Tibial artery (tissue), 4 donors: Measurements from ENCODE around the gene ARRB2.

Source experiments
- DNase-seq, 2 donors: peaks; one replicate each; pipeline ENCODE4 v3.0.0-alpha.2; 2019
- H3K27ac ChIP-seq, 2 donors: fragments of 200-600 bp; sonication (generic) in 1 of 2; 1 replicate in 1 of 2; 2 replicates in 1 of 2; pipeline ENCODE4 v1.5.1; 2018 to 2019; ENCODE audit warnings: mild to moderate bottlenecking in 1 of 2
- H3K27me3 ChIP-seq, 2 donors: fragments of 200-600 bp; sonication (generic) in 1 of 2; one replicate each; pipeline versions ENCODE4 v1.5.1 to v1.6.0; 2016 to 2019
- H3K36me3 ChIP-seq, 3 donors: fragments of 200-600 bp; sonication (generic) in 2 of 3; one replicate each; pipeline ENCODE4 v1.5.1; 2016 to 2019; ENCODE audit warnings: mild to moderate bottlenecking in 2 of 3
- H3K4me1 ChIP-seq, 4 donors: fragments of 200-600 bp; sonication (generic) in 2 of 4; 1 replicate in 3 of 4; 2 replicates in 1 of 4; pipeline ENCODE4 v1.5.1; 2016 to 2019
- H3K4me3 ChIP-seq, 2 donors: fragments of 200-600 bp; sonication (generic) in 1 of 2; 1 replicate in 1 of 2; 2 replicates in 1 of 2; pipeline ENCODE4 v1.5.1; 2018 to 2019; ENCODE audit warnings: mild to moderate bottlenecking in 2 of 2
- H3K9me3 ChIP-seq, 3 donors: fragments of 200-600 bp; sonication (generic) in 1 of 3; one replicate each; pipeline ENCODE4 v1.5.1; 2016 to 2019
- intact Hi-C: fragments of 100-400 bp; cut with DNase I; formaldehyde crosslinking; loops from one replicate; pipeline ENCODE4 v1.15.0; 2023; ENCODE audit warnings: low total_unique reads
- TF ChIP-seq, protein P1 (sequence below), 2 experiments: fragments of 200-600 bp in 1 of 2; fragments of 450-650 bp in 1 of 2; IDR thresholded peaks; one replicate each; pipeline ENCODE4 v1.5.1; 2017 to 2019; ENCODE audit warnings: antibody characterized with exemption in 2 of 2, mild to moderate bottlenecking in 1 of 2, moderate library complexity in 1 of 2

The ARRB2 gene

DNA sequence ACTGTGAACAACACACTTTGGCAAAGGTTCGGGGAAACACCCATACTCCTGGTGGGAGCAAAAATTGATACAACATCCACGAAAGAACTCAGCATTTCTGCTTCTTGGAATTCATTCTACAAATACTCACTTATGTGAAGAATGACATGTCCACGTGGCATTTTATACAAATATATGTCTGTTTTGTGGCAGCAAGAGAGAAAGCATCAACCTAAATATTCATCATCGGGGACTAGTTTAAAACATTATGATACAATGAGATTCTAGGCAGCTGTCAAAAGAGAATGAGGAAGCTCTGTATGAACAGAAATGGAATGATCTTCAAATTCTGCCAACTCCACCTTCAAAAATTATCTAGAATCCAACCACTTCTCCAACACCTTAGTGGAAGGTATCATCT, 43.3 kb upstream of the ARRB2 start:
- intact Hi-C loops = no loop called here
- H3K36me3 ChIP-seq = peaks cover 5 to 23% (median 16%) of the 10 kb centered on the region in 3 donors
- H3K9me3 ChIP-seq = no peaks in the 10 kb centered on the region

DNA sequence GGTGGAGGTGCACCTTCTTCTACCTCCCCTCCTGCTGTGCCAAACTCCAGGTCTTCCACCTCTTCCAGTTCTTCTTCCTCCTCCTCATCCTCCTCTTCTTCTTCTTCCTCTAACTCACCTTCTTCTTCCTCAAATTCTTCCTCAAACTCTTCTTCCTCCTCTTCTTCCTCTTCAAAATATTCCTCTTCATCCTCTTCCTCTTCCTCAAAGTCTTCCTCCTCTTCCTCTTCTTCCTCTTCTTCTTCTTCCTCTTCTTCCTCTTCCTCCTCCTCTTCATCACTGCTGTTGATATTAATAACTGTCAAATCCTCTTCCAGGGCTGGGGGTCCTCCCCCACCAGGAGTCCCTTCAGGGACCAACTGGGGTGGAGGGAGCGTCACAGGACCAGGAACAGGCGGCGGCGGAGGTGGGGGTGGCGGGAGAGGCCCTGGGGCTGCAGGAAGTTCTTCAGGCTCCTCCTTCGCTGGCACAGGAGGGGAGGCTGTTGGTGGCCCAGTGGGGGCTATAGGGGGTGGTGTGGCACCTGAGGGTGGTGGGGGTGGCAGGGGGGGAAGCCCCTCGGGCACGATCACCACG, 38.3 kb upstream of the ARRB2 start:
- Histone ChIP-seq H3K4me1 (no peaks in the 10 kb centered on the region), H3K27me3 (no peaks in the 10 kb centered on the region), H3K9me3 (no peaks in the 10 kb centered on the region), H3K27ac (no peak overlapping the region), H3K36me3 (peaks cover 54 to 72% (median 65%) of the 10 kb centered on the region in 3 donors), H3K4me3 (no peak overlapping the region)
- no peak for DNase-seq
- TF ChIP-seq, protein P1, sequence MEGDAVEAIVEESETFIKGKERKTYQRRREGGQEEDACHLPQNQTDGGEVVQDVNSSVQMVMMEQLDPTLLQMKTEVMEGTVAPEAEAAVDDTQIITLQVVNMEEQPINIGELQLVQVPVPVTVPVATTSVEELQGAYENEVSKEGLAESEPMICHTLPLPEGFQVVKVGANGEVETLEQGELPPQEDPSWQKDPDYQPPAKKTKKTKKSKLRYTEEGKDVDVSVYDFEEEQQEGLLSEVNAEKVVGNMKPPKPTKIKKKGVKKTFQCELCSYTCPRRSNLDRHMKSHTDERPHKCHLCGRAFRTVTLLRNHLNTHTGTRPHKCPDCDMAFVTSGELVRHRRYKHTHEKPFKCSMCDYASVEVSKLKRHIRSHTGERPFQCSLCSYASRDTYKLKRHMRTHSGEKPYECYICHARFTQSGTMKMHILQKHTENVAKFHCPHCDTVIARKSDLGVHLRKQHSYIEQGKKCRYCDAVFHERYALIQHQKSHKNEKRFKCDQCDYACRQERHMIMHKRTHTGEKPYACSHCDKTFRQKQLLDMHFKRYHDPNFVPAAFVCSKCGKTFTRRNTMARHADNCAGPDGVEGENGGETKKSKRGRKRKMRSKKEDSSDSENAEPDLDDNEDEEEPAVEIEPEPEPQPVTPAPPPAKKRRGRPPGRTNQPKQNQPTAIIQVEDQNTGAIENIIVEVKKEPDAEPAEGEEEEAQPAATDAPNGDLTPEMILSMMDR (IDR thresholded peaks at IDR 0.05) = no peak
- intact Hi-C loops = no loop called here

More for the DNA sequence above, 43.3 kb upstream of the ARRB2 start:
- Histone ChIP-seq H3K4me1 (no peaks in the 10 kb centered on the region), H3K27ac (no peak overlapping the region), H3K27me3 (peaks cover 0 to 8% of the 10 kb centered on the region in 2 donors), H3K4me3 (no peak overlapping the region)
- TF ChIP-seq, protein P1 (IDR thresholded peaks at IDR 0.05) = no peak
- DNase-seq = no peak

DNA sequence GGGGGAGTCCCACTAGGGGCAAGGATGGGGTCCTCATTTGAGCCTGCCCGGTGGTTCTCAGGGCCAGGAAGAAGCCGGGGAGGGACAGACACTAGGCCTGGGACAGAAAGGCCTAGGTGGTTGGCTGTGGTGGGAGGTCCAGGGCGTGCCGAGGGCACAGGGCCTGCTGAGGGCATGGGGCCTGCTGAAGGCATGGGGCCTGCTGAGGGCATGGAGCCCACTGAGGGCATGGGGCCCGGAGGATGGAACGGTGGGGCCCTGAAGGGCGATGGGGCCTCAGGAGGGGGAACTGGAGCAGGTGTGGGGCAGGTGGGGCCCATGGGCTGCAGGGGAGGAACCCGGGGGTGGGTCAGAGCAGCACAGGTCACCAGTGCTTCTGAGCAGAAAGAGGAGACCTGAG, 37.7 kb upstream of the ARRB2 start:
- Histone ChIP-seq H3K4me3 (no peak overlapping the region), H3K36me3 (peaks cover 56 to 79% (median 70%) of the 10 kb centered on the region in 3 donors), H3K4me1 (no peaks in the 10 kb centered on the region), H3K9me3 (no peaks in the 10 kb centered on the region), H3K27ac (no peak overlapping the region), H3K27me3 (no peaks in the 10 kb centered on the region)
- TF ChIP-seq, protein P1 (IDR thresholded peaks at IDR 0.05) = no peak
- DNase-seq = no peak
- intact Hi-C loops = no loop called here

DNA sequence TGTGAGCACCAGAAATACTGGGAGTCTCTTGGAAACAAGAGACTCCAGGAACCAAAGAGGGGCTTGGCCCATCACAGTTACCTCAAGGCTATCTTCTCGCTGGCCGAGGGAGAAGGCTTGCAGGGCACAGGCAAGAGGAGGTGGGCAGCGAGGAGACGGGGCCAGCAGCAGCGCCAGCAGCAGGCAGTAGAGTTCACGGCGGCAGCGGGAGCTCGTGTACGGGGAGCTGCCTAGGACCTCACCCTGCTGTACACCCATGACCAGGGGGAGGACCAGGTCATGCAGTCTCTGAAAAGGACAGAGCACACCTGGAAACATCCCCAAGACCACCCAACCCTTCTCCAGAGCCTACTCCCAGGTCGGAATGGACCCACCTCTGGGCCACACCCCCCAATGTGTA, 37.3 kb upstream of the ARRB2 start:
- H3K27me3 ChIP-seq = no peaks in the 10 kb centered on the region
- intact Hi-C loops = no loop called here
- no peak overlapping the region for H3K4me3 ChIP-seq
- no peak for DNase-seq
- peaks cover 56 to 83% (median 73%) of the 10 kb centered on the region in 3 donors for H3K36me3 ChIP-seq
- TF ChIP-seq, protein P1 (IDR thresholded peaks at IDR 0.05) = no peak
- no peaks in the 10 kb centered on the region for H3K4me1 ChIP-seq
- no peak overlapping the region for H3K27ac ChIP-seq
- no peaks in the 10 kb centered on the region for H3K9me3 ChIP-seq

DNA sequence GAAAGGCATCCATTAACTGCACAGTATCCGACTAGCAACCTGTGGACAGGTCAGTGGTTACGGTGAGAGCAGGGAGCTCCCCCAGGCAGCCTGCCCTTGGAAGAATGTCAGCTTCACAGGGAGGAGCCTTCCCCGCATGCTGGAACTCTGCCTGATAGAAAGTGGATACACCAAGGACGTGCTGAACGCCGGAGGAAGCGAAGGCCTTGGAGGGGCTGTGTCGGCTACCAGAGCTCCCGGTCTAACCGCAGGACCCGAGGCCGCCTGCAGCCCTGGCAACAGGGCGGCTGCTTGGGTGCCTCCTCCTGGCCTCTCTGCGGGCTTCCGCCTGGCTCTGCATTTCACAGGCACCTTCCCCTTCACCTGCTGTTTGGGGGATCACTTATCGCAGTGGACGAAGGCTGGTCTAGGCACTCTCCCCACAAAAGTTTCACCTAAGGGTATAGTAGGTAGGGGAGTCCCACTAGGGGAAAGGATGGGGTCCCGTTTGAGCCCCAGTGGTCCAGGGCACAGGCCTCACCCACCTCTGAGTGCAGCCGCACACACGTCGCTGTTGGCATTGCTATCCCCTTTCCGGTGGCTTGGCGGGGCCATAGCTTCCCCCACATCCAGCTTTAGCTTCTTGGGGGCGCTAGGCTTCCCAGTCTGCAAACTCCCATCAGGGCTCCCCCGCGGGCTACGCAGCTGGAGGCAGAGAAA, 36.3 kb upstream of the ARRB2 start:
- no peak overlapping the region for H3K4me3 ChIP-seq
- peaks cover 0 to 3% (median 0%) of the 10 kb centered on the region in 4 donors for H3K4me1 ChIP-seq
- H3K36me3 ChIP-seq = peaks cover 56 to 92% (median 81%) of the 10 kb centered on the region in 3 donors
- no peak overlapping the region for H3K27ac ChIP-seq
- no peaks in the 10 kb centered on the region for H3K9me3 ChIP-seq
- intact Hi-C loops = no loop called here
- TF ChIP-seq, protein P1 (IDR thresholded peaks at IDR 0.05) = no peak
- DNase-seq = no peak
- no peaks in the 10 kb centered on the region for H3K27me3 ChIP-seq
